Measurements from ENCODE around the gene VPS50. TPM values are rescaled to one million over a fixed set of nuclear protein-coding genes. Genes with fewer than 3 reads are reported as not detected.

VPS50 gene
- total RNA-seq, 1 donor from 2014 or later = 16.7 TPM

DNA sequence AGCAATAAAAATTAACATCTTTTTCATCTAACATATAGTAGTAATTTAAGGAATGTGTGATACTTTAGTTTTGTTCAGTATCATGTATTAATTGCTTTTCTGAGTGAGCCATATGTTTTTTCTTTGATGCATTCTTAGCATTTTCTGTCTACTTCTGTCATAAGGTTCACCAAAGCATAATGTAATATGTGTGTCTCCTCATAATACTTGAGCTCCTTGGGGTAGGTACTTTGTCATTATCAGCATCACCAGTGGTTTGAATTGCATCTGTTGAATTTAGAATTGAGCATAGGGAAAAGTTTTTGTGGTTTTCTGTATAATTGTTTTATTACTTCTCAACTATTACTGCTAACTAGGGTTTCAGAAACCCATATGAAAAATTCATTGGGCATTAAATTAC lies 26.5 kb downstream of the VPS50 start:
- Mint-ChIP-seq H3K27ac (ENCODE audit: unreplicated experiment) (no peak overlapping the region), H3K9me3 (ENCODE audit: low read depth) (no peaks in the 10 kb centered on the region), H3K27me3 (ENCODE audit: low read depth) (no peaks in the 10 kb centered on the region), H3K36me3 (ENCODE audit: low read depth) (peaks cover 4% of the 10 kb centered on the region), H3K4me1 (ENCODE audit: low read depth) (peaks cover 7% of the 10 kb centered on the region), H3K4me3 (ENCODE audit: unreplicated experiment) (no peak overlapping the region)
- TF ChIP-seq, protein P1, sequence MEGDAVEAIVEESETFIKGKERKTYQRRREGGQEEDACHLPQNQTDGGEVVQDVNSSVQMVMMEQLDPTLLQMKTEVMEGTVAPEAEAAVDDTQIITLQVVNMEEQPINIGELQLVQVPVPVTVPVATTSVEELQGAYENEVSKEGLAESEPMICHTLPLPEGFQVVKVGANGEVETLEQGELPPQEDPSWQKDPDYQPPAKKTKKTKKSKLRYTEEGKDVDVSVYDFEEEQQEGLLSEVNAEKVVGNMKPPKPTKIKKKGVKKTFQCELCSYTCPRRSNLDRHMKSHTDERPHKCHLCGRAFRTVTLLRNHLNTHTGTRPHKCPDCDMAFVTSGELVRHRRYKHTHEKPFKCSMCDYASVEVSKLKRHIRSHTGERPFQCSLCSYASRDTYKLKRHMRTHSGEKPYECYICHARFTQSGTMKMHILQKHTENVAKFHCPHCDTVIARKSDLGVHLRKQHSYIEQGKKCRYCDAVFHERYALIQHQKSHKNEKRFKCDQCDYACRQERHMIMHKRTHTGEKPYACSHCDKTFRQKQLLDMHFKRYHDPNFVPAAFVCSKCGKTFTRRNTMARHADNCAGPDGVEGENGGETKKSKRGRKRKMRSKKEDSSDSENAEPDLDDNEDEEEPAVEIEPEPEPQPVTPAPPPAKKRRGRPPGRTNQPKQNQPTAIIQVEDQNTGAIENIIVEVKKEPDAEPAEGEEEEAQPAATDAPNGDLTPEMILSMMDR (IDR thresholded peaks at IDR 0.05) = no peak
- no peak for DNase-seq (ENCODE audit: low spot score)

GRCh38 chr7:93262535-93262934 lies 30.4 kb downstream of the VPS50 start:
- Mint-ChIP-seq H3K27ac (ENCODE audit: unreplicated experiment) (no peak overlapping the region), H3K27me3 (ENCODE audit: low read depth) (no peaks in the 10 kb centered on the region)
- no peak for DNase-seq (ENCODE audit: low spot score)

GRCh38 chr7:93265220-93265619 lies 33.1 kb downstream of the VPS50 start:
- Mint-ChIP-seq H3K4me3 (ENCODE audit: unreplicated experiment) (no peak overlapping the region), H3K4me1 (ENCODE audit: low read depth) (no peaks in the 10 kb centered on the region), H3K36me3 (ENCODE audit: low read depth) (peaks cover 5% of the 10 kb centered on the region), H3K27ac (ENCODE audit: unreplicated experiment) (no peak overlapping the region), H3K27me3 (ENCODE audit: low read depth) (no peaks in the 10 kb centered on the region), H3K9me3 (ENCODE audit: low read depth) (no peaks in the 10 kb centered on the region)
- TF ChIP-seq, protein P1 (IDR thresholded peaks at IDR 0.05) = no peak
- no peak for DNase-seq (ENCODE audit: low spot score)

More at GRCh38 chr7:93262535-93262934, 30.4 kb downstream of the VPS50 start:
- TF ChIP-seq, protein P1 (IDR thresholded peaks at IDR 0.05) = no peak
- peaks cover 5% of the 10 kb centered on the region for H3K36me3 Mint-ChIP-seq (ENCODE audit: low read depth)
- H3K4me3 Mint-ChIP-seq (ENCODE audit: unreplicated experiment) = no peak overlapping the region
- H3K4me1 Mint-ChIP-seq (ENCODE audit: low read depth) = peaks cover 7% of the 10 kb centered on the region
- H3K9me3 Mint-ChIP-seq (ENCODE audit: low read depth) = no peaks in the 10 kb centered on the region

GRCh38 chr7:93279541-93279940 lies 47.4 kb downstream of the VPS50 start:
- no peak overlapping the region for H3K4me3 Mint-ChIP-seq (ENCODE audit: unreplicated experiment)
- DNase-seq (ENCODE audit: low spot score) = no peak

GRCh38 chr7:93284908-93285307 lies 52.7 kb downstream of the VPS50 start:
- DNase-seq (ENCODE audit: low spot score) = no peak
- Mint-ChIP-seq H3K27me3 (ENCODE audit: low read depth) (no peaks in the 10 kb centered on the region), H3K4me1 (ENCODE audit: low read depth) (peaks cover 3% of the 10 kb centered on the region), H3K4me3 (ENCODE audit: unreplicated experiment) (no peak overlapping the region), H3K36me3 (ENCODE audit: low read depth) (peaks cover 9% of the 10 kb centered on the region), H3K9me3 (ENCODE audit: low read depth) (no peaks in the 10 kb centered on the region), H3K27ac (ENCODE audit: unreplicated experiment) (no peak overlapping the region)
- TF ChIP-seq, protein P1 (IDR thresholded peaks at IDR 0.05) = no peak

More at GRCh38 chr7:93279541-93279940, 47.4 kb downstream of the VPS50 start:
- Mint-ChIP-seq H3K4me1 (ENCODE audit: low read depth) (peaks cover 12% of the 10 kb centered on the region), H3K27me3 (ENCODE audit: low read depth) (no peaks in the 10 kb centered on the region), H3K9me3 (ENCODE audit: low read depth) (no peaks in the 10 kb centered on the region), H3K36me3 (ENCODE audit: low read depth) (peaks cover 26% of the 10 kb centered on the region), H3K27ac (ENCODE audit: unreplicated experiment) (peak overlapping the region; percentile 19)
- TF ChIP-seq, protein P1 (IDR thresholded peaks at IDR 0.05) = no peak

Measured in chondrocyte (in vitro differentiated cells).